Ecto neural progenitor cell (in vitro differentiated cells): ENCODE results near the gene EMCN.
A peak's percentile ranks its signal among the peaks of the same experiment; 100 is the strongest.
"Not testable (repeated sequence)": the region's sequence is repeated elsewhere in the genome, so short reads cannot be mapped to it uniquely, and the experiment has no call there.

Source experiments
- DNase-seq: peaks from one replicate; pipeline ENCODE4 v3.0.0-alpha.2; 2018; ENCODE audit warnings: low spot score

EMCN gene

GRCh38 chr4:100517864-100518341 lies at the start of gene EMCN:
Gene EMCN (minus strand): TSS chr4:100518022. CDS start chr4:100517914, 108 bp downstream.
- DNase-seq, result no peak

- DNase-seq, result no peak
Observed at GRCh38 chr4:100566396-100566795, 48.6 kb upstream of the EMCN start.

- no peak for DNase-seq
Observed at GRCh38 chr4:100557306-100557705, 39.5 kb upstream of the EMCN start.

GRCh38 chr4:100555611-100556337 lies 38.0 kb upstream of the EMCN start:
- no peak for DNase-seq

GRCh38 chr4:100548200-100548560 lies 30.4 kb upstream of the EMCN start:
- no peak for DNase-seq

GRCh38 chr4:100547541-100548199 lies 29.8 kb upstream of the EMCN start:
- DNase-seq, result peak; percentile 47

- DNase-seq, result no peak
Observed at GRCh38 chr4:100545427-100545826, 27.6 kb upstream of the EMCN start.

GRCh38 chr4:100540131-100540530 lies 22.3 kb upstream of the EMCN start:
- no peak for DNase-seq

- no peak for DNase-seq
Observed at GRCh38 chr4:100539706-100540105, 21.9 kb upstream of the EMCN start.

GRCh38 chr4:100533741-100534140 lies 15.9 kb upstream of the EMCN start:
- DNase-seq, result no peak

- not testable (repeated sequence) for DNase-seq
Observed at GRCh38 chr4:100530161-100530560, 12.3 kb upstream of the EMCN start.

GRCh38 chr4:100525686-100526085 lies 7.9 kb upstream of the EMCN start:
- DNase-seq, result no peak

- DNase-seq, result no peak
Observed at GRCh38 chr4:100519205-100519604, 1.4 kb upstream of the EMCN start.

- no peak for DNase-seq
Observed at GRCh38 chr4:100516225-100516624, 1.6 kb downstream of the EMCN start.

GRCh38 chr4:100511896-100512295 lies 5.9 kb downstream of the EMCN start:
- DNase-seq, result no peak

- no peak for DNase-seq
Observed at GRCh38 chr4:100510551-100510950, 7.3 kb downstream of the EMCN start.

- no peak for DNase-seq
Observed at GRCh38 chr4:100509386-100509785, 8.4 kb downstream of the EMCN start.

GRCh38 chr4:100508691-100509090 lies 9.1 kb downstream of the EMCN start:
- no peak for DNase-seq

GRCh38 chr4:100504086-100504874 lies 13.5 kb downstream of the EMCN start:
- no peak for DNase-seq

GRCh38 chr4:100497791-100498190 lies 20.0 kb downstream of the EMCN start:
- DNase-seq, result no peak

GRCh38 chr4:100495074-100495473 lies 22.7 kb downstream of the EMCN start:
- no peak for DNase-seq

- no peak for DNase-seq
Observed at GRCh38 chr4:100494166-100494565, 23.7 kb downstream of the EMCN start.

GRCh38 chr4:100493756-100494155 lies 24.1 kb downstream of the EMCN start:
- DNase-seq, result no peak
